NCI-H345 (cell line): ENCODE results near the gene CDYL.

Experiments
- DNase-seq: peaks from one replicate; lab custom pipeline; 2025; lab: John Stamatoyannopoulos, UW

The CDYL gene, protein sequence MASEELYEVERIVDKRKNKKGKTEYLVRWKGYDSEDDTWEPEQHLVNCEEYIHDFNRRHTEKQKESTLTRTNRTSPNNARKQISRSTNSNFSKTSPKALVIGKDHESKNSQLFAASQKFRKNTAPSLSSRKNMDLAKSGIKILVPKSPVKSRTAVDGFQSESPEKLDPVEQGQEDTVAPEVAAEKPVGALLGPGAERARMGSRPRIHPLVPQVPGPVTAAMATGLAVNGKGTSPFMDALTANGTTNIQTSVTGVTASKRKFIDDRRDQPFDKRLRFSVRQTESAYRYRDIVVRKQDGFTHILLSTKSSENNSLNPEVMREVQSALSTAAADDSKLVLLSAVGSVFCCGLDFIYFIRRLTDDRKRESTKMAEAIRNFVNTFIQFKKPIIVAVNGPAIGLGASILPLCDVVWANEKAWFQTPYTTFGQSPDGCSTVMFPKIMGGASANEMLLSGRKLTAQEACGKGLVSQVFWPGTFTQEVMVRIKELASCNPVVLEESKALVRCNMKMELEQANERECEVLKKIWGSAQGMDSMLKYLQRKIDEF

GRCh38 chr6:4776131-4776492 lies at the start of gene CDYL:
TSS of gene CDYL (plus strand) at chr6:4776404. CDS start at chr6:4776784, 380 bp downstream.
- peak; percentile 69 for DNase-seq

- no peak for DNase-seq
Measured at GRCh38 chr6:4726645-4727044, 49.6 kb upstream of the CDYL start.

GRCh38 chr6:4727217-4727616 lies 49.0 kb upstream of the CDYL start:
- DNase-seq, result no peak

GRCh38 chr6:4727671-4728435 lies 48.4 kb upstream of the CDYL start:
- DNase-seq, result peak; percentile 9

DNA sequence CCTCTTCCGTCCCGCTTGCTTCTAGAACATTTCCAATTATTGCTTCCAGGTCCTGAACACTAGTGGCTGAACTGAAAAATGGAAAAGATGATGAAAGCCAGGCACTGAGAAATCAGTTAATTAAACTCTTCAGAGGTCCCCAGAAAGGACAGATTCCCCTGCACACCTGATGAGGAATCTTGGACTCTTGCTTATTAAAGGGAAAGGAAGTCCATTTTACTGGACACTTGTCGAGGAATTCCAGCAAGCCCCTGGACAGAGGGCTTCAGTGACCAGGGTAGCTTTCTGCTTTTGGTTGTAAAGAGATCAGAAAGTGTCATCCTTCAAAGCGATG lies 47.8 kb upstream of the CDYL start:
- no peak for DNase-seq

GRCh38 chr6:4728926-4729325 lies 47.3 kb upstream of the CDYL start:
- no peak for DNase-seq

DNA sequence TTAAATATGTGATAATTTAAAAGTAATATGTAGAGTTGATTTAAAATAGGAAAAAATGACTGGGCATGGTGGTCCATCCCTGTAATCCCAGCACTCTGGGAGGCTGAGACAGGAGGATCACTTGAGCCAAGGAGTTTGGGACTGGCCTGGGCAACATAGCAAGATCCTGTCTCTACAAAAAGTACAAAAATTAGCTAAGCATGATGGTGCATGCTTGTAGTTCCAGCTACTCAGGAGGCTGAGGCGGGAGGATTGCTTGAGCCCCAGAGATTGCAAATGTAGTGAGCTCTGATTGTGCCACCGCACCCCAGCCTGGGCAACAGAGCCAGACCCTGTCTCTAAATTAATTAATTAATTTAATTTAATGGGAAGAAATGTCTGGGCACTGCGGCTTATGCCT lies 44.2 kb upstream of the CDYL start:
- no peak for DNase-seq

- peak; percentile 16 for DNase-seq
Measured at GRCh38 chr6:4732691-4733315, 43.4 kb upstream of the CDYL start.

DNA sequence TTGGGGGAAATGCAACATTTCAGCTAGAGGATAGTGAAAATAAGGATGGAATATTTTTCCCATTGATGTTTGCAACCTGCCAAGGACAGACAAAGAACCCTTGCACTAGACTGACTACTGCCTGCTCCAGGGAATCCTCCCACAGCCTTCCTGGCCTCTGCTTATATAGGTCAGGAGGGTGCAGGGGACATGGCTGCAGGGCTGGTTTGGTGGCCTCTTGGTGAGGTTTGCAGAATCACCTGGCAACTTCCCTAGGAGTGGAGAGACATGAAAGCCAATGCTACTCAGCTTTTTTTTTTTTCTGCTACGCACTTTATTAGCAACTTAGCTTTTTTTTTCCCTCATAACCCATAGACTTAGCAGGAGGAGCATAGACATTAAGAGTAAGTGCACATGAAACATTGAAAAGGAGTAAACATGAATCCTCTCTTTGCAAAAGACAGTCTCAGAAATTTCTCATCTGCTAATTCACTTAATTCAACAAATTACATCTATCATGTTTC lies 39.8 kb upstream of the CDYL start:
- DNase-seq, result no peak

- no peak for DNase-seq
Measured at GRCh38 chr6:4740032-4740431, 36.2 kb upstream of the CDYL start.

GRCh38 chr6:4743062-4743461 lies 33.1 kb upstream of the CDYL start:
- no peak for DNase-seq

DNA sequence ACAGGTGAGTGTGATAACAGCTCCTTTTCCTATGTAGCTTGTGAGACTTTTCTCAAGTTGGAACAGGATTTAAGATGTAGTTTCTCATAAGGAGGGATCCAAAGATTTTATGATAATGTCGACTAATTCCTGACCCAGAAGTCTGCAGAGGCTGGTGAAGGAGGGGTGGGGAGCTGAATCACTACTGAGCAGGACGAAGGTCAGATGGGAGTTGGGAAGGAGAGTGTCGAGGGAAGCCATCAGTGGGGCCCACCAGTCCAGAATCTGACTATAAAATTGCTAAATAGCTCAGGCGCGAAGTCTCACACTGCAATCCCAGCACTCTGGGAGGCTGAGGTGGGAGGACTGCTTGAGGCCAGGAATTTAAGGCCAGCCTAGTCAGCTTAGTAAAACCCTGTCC lies 32.3 kb upstream of the CDYL start:
- DNase-seq, result no peak

DNA sequence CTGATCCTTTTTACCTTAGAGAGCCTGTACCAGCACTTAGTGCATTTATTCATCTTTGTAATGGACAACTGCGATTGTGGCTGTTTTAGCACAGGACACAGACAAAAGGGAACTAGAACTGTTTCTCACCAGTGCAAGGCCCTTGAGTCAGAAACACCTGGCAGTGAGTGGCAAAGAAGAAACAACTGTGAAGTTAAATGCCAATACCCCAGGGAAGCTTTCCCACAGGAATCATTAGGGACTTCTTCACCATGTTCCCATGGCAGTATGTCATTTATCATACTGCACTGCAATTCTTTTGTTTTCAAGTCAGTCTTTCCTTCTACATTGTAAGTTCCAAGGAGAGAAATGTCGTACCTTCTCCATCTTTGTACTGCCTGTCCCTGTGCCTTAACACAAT lies 28.6 kb upstream of the CDYL start:
- DNase-seq, result peak; percentile 9

DNA sequence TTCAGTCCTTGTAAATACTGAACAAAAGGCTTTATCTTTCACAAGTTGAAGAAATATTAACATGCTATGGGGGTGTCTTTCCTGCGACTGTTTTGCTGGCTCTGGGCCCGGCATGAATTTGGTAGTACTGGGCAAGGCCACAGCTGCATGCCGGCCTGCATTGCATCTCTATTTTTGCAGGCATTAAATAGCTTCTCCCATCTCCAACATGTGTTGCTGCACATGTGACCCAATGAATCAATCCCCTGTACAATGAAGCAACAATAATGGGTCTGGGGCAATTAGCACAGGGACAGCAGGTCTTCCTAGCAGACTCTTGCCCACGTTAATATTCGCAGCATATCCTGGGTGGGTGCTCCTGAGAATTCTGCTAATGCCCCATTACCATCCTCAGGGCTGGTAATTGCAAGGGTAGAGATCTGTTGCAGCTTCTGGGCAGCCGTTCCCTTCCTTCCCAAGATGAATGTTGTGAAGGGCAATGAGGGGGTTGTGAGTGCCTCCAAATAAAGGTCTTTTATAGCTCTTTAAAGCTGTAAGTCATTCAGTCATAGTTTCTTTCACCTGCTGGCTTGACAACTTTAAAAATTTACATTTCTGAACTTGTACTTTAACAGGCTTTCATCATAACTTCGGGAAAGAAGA lies 24.3 kb upstream of the CDYL start:
- DNase-seq, result no peak

DNA sequence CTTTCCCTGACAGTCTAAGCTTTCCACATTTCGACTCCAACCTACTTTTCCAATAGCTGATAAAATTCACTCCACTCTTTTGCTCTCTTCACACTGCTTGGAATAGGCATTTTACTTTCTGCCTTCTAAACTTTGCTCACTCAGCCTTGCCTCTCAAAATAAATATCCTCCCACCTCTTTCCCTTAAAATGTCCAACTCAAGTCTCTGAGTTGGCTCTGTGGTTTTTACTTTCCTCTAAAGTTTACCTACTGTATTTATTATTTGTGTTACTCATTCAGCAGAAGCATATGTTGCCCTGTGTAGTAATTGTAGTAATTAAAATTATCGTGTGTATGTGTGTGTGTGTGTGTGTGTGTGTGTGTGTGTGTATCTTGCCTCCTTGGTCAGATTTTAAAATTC lies 20.0 kb upstream of the CDYL start:
- no peak for DNase-seq

DNA sequence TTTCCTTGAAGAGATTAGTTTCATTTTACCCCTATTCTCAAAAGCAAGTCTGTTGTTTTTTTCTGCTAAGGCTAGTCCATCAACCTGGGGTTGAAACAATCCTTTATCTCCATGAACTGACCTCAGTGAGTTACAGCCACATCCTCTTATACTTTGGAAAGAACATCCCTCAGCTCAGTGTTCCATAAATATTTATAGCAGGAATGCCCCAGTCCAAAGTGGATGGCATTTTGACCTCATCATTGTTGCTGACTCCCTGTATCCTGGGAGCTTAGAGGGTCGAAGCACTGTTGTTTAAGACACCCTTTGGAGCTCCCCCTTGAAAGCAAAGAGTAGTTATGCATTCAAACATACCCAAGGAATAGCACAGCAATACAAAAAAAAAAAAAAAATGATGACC lies 16.2 kb upstream of the CDYL start:
- no peak for DNase-seq

DNA sequence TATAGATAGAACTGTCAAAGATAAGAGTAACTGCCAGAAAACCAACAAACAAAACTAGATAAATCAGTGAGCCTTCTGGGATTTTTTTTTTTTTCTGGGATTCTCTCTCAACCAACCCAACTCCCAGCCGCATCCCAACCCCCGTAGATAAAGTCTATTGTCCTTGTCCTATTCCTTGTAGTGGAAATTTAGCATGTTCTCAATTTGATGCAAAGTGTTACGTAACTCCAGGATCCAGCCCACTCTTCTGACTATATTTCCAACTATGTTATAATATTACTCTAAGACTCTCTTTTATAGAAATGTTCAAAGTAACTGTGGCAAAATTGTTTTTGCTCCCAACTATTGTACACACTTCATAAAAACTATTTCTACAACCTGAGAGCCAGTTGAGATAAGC lies 15.4 kb upstream of the CDYL start:
- no peak for DNase-seq

GRCh38 chr6:4762294-4762693 lies 13.9 kb upstream of the CDYL start:
- no peak for DNase-seq

DNA sequence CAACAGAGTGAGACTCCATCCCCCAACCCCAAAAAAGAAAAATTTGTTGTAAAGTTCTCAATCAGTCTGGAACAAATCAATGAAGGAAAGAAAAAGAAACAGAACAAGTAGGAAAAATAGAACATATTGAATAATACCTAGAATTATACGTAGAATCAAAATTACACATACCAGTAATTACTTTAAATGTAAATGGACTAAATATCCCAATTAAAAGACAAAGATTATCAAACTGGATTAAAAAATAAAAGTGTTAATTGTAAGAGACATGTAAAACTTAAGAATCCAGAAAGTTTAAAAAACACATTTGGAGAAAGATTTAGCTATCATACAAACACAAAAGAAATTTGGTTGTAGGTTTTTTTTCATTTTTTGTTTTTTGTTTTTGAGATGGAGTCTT lies 12.3 kb upstream of the CDYL start:
- DNase-seq, result no peak

GRCh38 chr6:4768815-4769214 lies 7.4 kb upstream of the CDYL start:
- no peak for DNase-seq

DNA sequence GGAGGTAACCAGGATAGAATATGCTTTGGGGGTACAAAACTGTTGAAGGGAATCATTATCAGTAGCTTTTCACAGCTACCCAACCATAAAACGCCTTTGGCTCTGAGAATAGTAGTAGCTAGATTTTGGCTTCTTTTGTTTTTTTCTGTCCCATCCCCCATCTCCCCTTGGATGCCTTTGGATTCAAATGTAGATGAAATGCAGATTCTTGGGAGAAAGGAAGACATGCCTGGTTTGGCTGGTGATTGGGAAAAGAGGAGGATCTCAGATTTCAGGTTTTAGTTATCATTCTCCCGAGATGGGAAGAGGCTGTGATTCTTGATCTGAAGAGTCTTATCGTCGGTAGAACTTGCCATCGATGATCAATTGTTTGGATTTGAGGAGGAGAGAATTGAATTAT lies 3.5 kb upstream of the CDYL start:
- DNase-seq, result no peak

- DNase-seq, result no peak
Measured at GRCh38 chr6:4773181-4773580, 3.0 kb upstream of the CDYL start.
